ENCODE results near the gene ST3GAL5. TPM values are rescaled to one million over a fixed set of nuclear protein-coding genes. Genes with fewer than 3 reads are reported as not detected.

ST3GAL5 gene
- total and polyA plus RNA-seq, 2 of the 8 experiments (the other 6 are each of a cell fraction or from before 2014, with no cell fraction given), result 1.9 to 4.5 TPM

GRCh38 chr2:85861650-85862049 is 27.1 kb downstream of the ST3GAL5 start:
- no peak overlapping the region for H4K91ac ChIP-seq (replicated peaks; ENCODE audit: insufficient read length, low read length)
- H3K9ac ChIP-seq (replicated peaks in 1 of 4; ENCODE audit: extremely low read depth in 1 of 4, low read depth in 3 of 4, low read length in 3 of 4), result no peak overlapping the region
- no peak for DNase-seq (ENCODE audit: low read depth in 1 of 2, low spot score in 2 of 2)
- no peak overlapping the region for H2AFZ ChIP-seq (ENCODE audit: low read length)
- no peaks in the 10 kb centered on the region for H3K4me1 ChIP-seq (replicated peaks in 1 of 4; ENCODE audit: control insufficient read depth in 3 of 4, insufficient read depth in 4 of 4, low read length in 3 of 4)
- H3K23ac ChIP-seq (ENCODE audit: insufficient read length), result no peak overlapping the region
- no peaks in the 10 kb centered on the region for H3K23me2 ChIP-seq (ENCODE audit: low read depth, low read length)
- no peak overlapping the region for H4K8ac ChIP-seq (ENCODE audit: extremely low read depth, insufficient read depth, low read length)
- no peak overlapping the region for H3K4ac ChIP-seq (replicated peaks; ENCODE audit: insufficient read length, low read depth, low read length)
- H3K27ac ChIP-seq (ENCODE audit: low read depth, low read length), result no peak overlapping the region
- CTCF ChIA-PET (ENCODE audit: partially characterized antibody), result no interaction called here
- H2BK20ac ChIP-seq (ENCODE audit: low read length), result no peak overlapping the region
- H3K14ac ChIP-seq (ENCODE audit: insufficient read length), result no peak overlapping the region
- no peaks in the 10 kb centered on the region for H3K36me3 ChIP-seq (ENCODE audit: control insufficient read depth in 2 of 4, insufficient read depth in 4 of 4, low read length in 3 of 4)
- WGBS, 2 experiments (ENCODE audit: extremely low coverage in 1 of 2, insufficient coverage in 1 of 2, insufficient read length in 1 of 2, insufficient replicate concordance in 2 of 2, low coverage in 1 of 2, low lambda C conversion rate in 2 of 2, missing lambda C conversion rate in 1 of 2), result 83% methylated on average over 5 of the region's 5 CpGs; no CpG with 5 or more reads in 1 of the 2 experiments
- H2BK120ac ChIP-seq (replicated peaks; ENCODE audit: low read depth, low read length), result no peak overlapping the region
- H3K9me3 ChIP-seq (ENCODE audit: insufficient read depth in 2 of 2, low read depth in 1 of 2, low read length in 1 of 2), result no peaks in the 10 kb centered on the region
- H2BK12ac ChIP-seq (ENCODE audit: low read depth, low read length), result no peak overlapping the region
- no peaks in the 10 kb centered on the region for H4K20me1 ChIP-seq (replicated peaks in 1 of 2; ENCODE audit: control insufficient read depth in 1 of 2, insufficient read depth in 2 of 2, low read length in 2 of 2)
- FAIRE-seq, result no peak
- no peaks in the 10 kb centered on the region for H3K79me1 ChIP-seq (ENCODE audit: low read depth, low read length)
- no peak overlapping the region for H3K4me3 ChIP-seq (ENCODE audit: extremely low read depth in 1 of 4, insufficient read depth in 2 of 4, low read depth in 3 of 4, low read length in 4 of 4)
- H3K18ac ChIP-seq (ENCODE audit: extremely low read depth, low read length), result no peak overlapping the region
- no peak overlapping the region for H2BK15ac ChIP-seq (ENCODE audit: low read length)
- H3K27me3 ChIP-seq (replicated peaks in 1 of 4; ENCODE audit: control insufficient read depth in 3 of 4, extremely low read depth in 1 of 4, insufficient read depth in 3 of 4, low read length in 3 of 4), result no peaks in the 10 kb centered on the region
- no peak overlapping the region for H2AK5ac ChIP-seq (ENCODE audit: low read depth, low read length)
- no peak overlapping the region for H3K4me2 ChIP-seq (ENCODE audit: insufficient read depth in 1 of 2, low read depth in 2 of 2, low read length in 2 of 2)
- no peak overlapping the region for H4K5ac ChIP-seq (ENCODE audit: insufficient read length, low read depth, low read length)
- POLR2A ChIA-PET (ENCODE audit: partially characterized antibody), result no interaction called here
- no peak overlapping the region for H3K56ac ChIP-seq (replicated peaks; ENCODE audit: insufficient read length, low read depth, low read length)
- no peaks in the 10 kb centered on the region for H3K79me2 ChIP-seq (ENCODE audit: control insufficient read depth in 1 of 2, insufficient read depth in 2 of 2, low read length in 2 of 2)
- H2BK5ac ChIP-seq (ENCODE audit: low read depth, low read length), result no peak overlapping the region
- TF ChIP-seq ATF2 (IDR thresholded peaks at IDR 0.05; ENCODE audit: low read length), result no peak
- TF ChIP-seq CTBP2 (IDR thresholded peaks at IDR 0.05; ENCODE audit: borderline replicate concordance, insufficient read depth, insufficient read length, low read length), result no peak
- TF ChIP-seq MAX (IDR thresholded peaks at IDR 0.05), result no peak
- TF ChIP-seq JUN (IDR thresholded peaks at IDR 0.05; ENCODE audit: low read depth, low read length), result no peak
- TF ChIP-seq CBX5 (IDR thresholded peaks at IDR 0.05; ENCODE audit: low read depth, low read length), result no peak
- TF ChIP-seq RNF2 (IDR thresholded peaks at IDR 0.05; ENCODE audit: borderline replicate concordance, low read depth, low read length, missing control alignments, poor library complexity, severe bottlenecking), result no peak
- no peak for TF ChIP-seq KDM5A (IDR thresholded peaks at IDR 0.05; ENCODE audit: low read length)
- TF ChIP-seq CREB1 (IDR thresholded peaks at IDR 0.05), result no peak
- TF ChIP-seq RBBP5 (IDR thresholded peaks at IDR 0.05; ENCODE audit: borderline replicate concordance, low read depth, low read length), result no peak
- no peak for TF ChIP-seq FOSL1 (IDR thresholded peaks at IDR 0.05; ENCODE audit: insufficient read depth, low read depth, low read length)
- no peak for TF ChIP-seq POLR2A (IDR thresholded peaks at IDR 0.05; ENCODE audit: control extremely low read depth in 1 of 2, low read depth in 2 of 2, low read length in 2 of 2)
- TF ChIP-seq SIX5 (IDR thresholded peaks at IDR 0.05; ENCODE audit: low read depth, low read length), result no peak
- TF ChIP-seq GABPA (IDR thresholded peaks at IDR 0.05; ENCODE audit: borderline replicate concordance, insufficient read depth, low read length), result no peak

Measured in H1 (cell line).